Smooth muscle cell (in vitro differentiated cells): ENCODE measurements around the gene SGSH. TPM values are rescaled to one million over a fixed set of nuclear protein-coding genes. Genes with fewer than 3 reads are reported as not detected.

Experiments
- DNase-seq: peaks from one replicate; lab custom pipeline; 2025; ENCODE audit not compliant: unreplicated experiment; lab: John Stamatoyannopoulos, UW
- H2AFZ ChIP-seq: fragments of 200-600 bp; sonication (generic); 2 replicates; pipeline ENCODE4 v1.6.0; 2016; ENCODE audit warnings: antibody characterized with exemption, low read depth, mild to moderate bottlenecking
- H3F3A ChIP-seq: fragments of 200-600 bp; sonication (generic); 2 replicates; pipeline ENCODE4 v1.6.0; 2017; ENCODE audit warnings: antibody characterized with exemption, low read depth
- H3K27ac ChIP-seq: fragments of 200-600 bp; sonication (generic); 2 replicates; pipeline ENCODE4 v1.5.1; 2016; ENCODE audit warnings: low read depth, mild to moderate bottlenecking
- H3K27me3 ChIP-seq: fragments of 200-600 bp; sonication (generic); 2 replicates; pipeline ENCODE4 v1.6.1; 2016; ENCODE audit warnings: low read depth, mild to moderate bottlenecking
- H3K36me3 ChIP-seq: fragments of 200-600 bp; sonication (generic); 2 replicates; pipeline ENCODE4 v1.5.1; 2016; ENCODE audit warnings: low read depth
- H3K4me1 ChIP-seq: fragments of 200-600 bp; sonication (generic); 2 replicates; pipeline ENCODE4 v1.5.1; 2016; ENCODE audit warnings: low read depth
- H3K4me2 ChIP-seq: fragments of 200-600 bp; sonication (generic); 2 replicates; pipeline ENCODE4 v1.6.0; 2016; ENCODE audit warnings: mild to moderate bottlenecking
- H3K4me3 ChIP-seq: fragments of 200-600 bp; sonication (generic); 2 replicates; pipeline ENCODE4 v1.5.1; 2016; ENCODE audit warnings: mild to moderate bottlenecking
- H3K79me2 ChIP-seq: fragments of 200-600 bp; sonication (generic); 2 replicates; pipeline ENCODE4 v1.6.0; 2016; ENCODE audit warnings: low read depth, mild to moderate bottlenecking
- H3K9ac ChIP-seq: fragments of 200-600 bp; sonication (generic); 2 replicates; pipeline ENCODE4 v1.6.0; 2016; ENCODE audit warnings: low read depth
- H3K9me3 ChIP-seq: fragments of 200-600 bp; sonication (generic); replicated peaks from 2 replicates; pipeline ENCODE4 v1.5.1; 2016; ENCODE audit warnings: low read depth
- H4K20me1 ChIP-seq: fragments of 200-600 bp; sonication (generic); 2 replicates; pipeline ENCODE4 v1.6.0; 2016; ENCODE audit warnings: low read depth
- WGBS: methylation state at CpG from one replicate; pipeline ENCODE4 v1.1.7; 2016; ENCODE audit warnings: low lambda C conversion rate; 5-methylcytosine and 5-hydroxymethylcytosine counted together
- polyA plus RNA-seq: library from polyadenylated mRNA; unstranded; fragments of >200 nt; fragmentation: Nextera tagmentation; extraction: Ambion mirVana; gene quantifications from 2 replicates; pipeline ENCODE4 v1.2.1, GENCODE V29; 2016
- total RNA-seq: library from RNA; depleted of rRNA; stranded (reverse); fragments of >200 nt; gene quantifications from 2 replicates; pipeline ENCODE4 v1.2.3, GENCODE V29; 2014
- TF ChIP-seq, protein P1 (sequence below): fragments of 200-600 bp; sonication (generic); IDR thresholded peaks from 2 replicates; pipeline ENCODE4 v1.5.1; 2017; ENCODE audit warnings: borderline replicate concordance, mild to moderate bottlenecking, antibody characterized with exemption; ENCODE audit not compliant: insufficient read depth, poor library complexity, severe bottlenecking

Gene SGSH
- total and polyA plus RNA-seq, 2 experiments from 2014 or later: 5.8 to 29.2 TPM

DNA sequence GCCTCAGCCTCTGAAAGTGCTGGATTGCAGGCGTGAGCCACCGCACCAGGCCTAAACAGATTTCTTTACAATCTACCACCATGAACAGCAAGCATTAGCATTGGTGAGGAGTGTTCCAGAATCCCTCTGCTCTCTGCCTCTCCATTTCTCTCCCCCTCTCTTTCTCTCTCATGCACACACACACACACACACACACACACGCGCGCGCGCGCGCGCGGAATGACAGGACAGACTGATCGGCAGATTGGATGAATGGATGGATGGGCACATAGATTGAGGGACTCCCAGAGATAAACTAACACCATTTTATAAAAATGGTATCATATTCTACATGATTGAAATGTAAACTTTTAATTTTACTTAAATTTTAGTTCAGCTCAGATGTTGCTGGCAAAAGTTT, 47.0 kb downstream of the SGSH start:
- no peaks in the 10 kb centered on the region for H3K36me3 ChIP-seq
- no peak overlapping the region for H3K4me3 ChIP-seq
- H3K27ac ChIP-seq: no peak overlapping the region
- H4K20me1 ChIP-seq: no peaks in the 10 kb centered on the region
- H3K27me3 ChIP-seq: no peaks in the 10 kb centered on the region
- no peaks in the 10 kb centered on the region for H3K4me1 ChIP-seq
- H2AFZ ChIP-seq: no peak overlapping the region
- no peak overlapping the region for H3K9ac ChIP-seq
- H3K9me3 ChIP-seq: no peaks in the 10 kb centered on the region
- no peak for DNase-seq
- no peaks in the 10 kb centered on the region for H3K79me2 ChIP-seq
- TF ChIP-seq, protein P1, sequence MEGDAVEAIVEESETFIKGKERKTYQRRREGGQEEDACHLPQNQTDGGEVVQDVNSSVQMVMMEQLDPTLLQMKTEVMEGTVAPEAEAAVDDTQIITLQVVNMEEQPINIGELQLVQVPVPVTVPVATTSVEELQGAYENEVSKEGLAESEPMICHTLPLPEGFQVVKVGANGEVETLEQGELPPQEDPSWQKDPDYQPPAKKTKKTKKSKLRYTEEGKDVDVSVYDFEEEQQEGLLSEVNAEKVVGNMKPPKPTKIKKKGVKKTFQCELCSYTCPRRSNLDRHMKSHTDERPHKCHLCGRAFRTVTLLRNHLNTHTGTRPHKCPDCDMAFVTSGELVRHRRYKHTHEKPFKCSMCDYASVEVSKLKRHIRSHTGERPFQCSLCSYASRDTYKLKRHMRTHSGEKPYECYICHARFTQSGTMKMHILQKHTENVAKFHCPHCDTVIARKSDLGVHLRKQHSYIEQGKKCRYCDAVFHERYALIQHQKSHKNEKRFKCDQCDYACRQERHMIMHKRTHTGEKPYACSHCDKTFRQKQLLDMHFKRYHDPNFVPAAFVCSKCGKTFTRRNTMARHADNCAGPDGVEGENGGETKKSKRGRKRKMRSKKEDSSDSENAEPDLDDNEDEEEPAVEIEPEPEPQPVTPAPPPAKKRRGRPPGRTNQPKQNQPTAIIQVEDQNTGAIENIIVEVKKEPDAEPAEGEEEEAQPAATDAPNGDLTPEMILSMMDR: no peak
- H3K4me2 ChIP-seq: no peak overlapping the region
- H3F3A ChIP-seq: no peaks in the 10 kb centered on the region
- 86% methylated on average over 12 of the region's 12 CpGs for WGBS

- Histone ChIP-seq H3K4me1 (no peaks in the 10 kb centered on the region), H3K4me3 (no peak overlapping the region), H3K79me2 (no peaks in the 10 kb centered on the region), H3K36me3 (no peaks in the 10 kb centered on the region), H3K27me3 (no peaks in the 10 kb centered on the region), H3K9ac (no peak overlapping the region), H3K27ac (no peak overlapping the region), H3K4me2 (no peak overlapping the region), H3F3A (no peaks in the 10 kb centered on the region), H3K9me3 (no peaks in the 10 kb centered on the region), H2AFZ (no peak overlapping the region), H4K20me1 (no peaks in the 10 kb centered on the region)
- TF ChIP-seq, protein P1: no peak
- no peak for DNase-seq
- WGBS: 90% methylated on average over 7 of the region's 7 CpGs
Measured at GRCh38 chr17:80171681-80172080, 48.5 kb downstream of the SGSH start.

GRCh38 chr17:80169784-80170500, 50.2 kb downstream of the SGSH start, which contains the start of gene CARD14:
Gene CARD14 (plus strand): TSS chr17:80170030. CDS start chr17:80181439, 11,409 bp downstream.
- Histone ChIP-seq H3F3A (no peaks in the 10 kb centered on the region), H2AFZ (peak within 1 kb of the TSS; percentile 71), H4K20me1 (no peaks in the 10 kb centered on the region), H3K27me3 (no peaks in the 10 kb centered on the region), H3K4me3 (no peak within 1 kb of the TSS), H3K79me2 (no peaks in the 10 kb centered on the region), H3K27ac (no peak within 1 kb of the TSS), H3K9ac (no peak within 1 kb of the TSS), H3K4me2 (peak within 1 kb of the TSS; percentile 50), H3K4me1 (no peaks in the 10 kb centered on the region), H3K36me3 (no peaks in the 10 kb centered on the region), H3K9me3 (no peaks in the 10 kb centered on the region)
- TF ChIP-seq, protein P1: no peak
- DNase-seq: no peak
- WGBS: 67% methylated on average over 19 of the region's 19 CpGs

GRCh38 chr17:80169107-80169506, 51.0 kb downstream of the SGSH start:
- 81% methylated on average over 5 of the region's 5 CpGs for WGBS
- Histone ChIP-seq H3K79me2 (no peaks in the 10 kb centered on the region), H3K4me3 (no peak overlapping the region), H3K27ac (no peak overlapping the region), H3K4me1 (no peaks in the 10 kb centered on the region), H3K27me3 (no peaks in the 10 kb centered on the region), H3K4me2 (no peak overlapping the region), H3K9me3 (no peaks in the 10 kb centered on the region), H3F3A (no peaks in the 10 kb centered on the region), H3K36me3 (no peaks in the 10 kb centered on the region), H3K9ac (no peak overlapping the region), H2AFZ (no peak overlapping the region), H4K20me1 (no peaks in the 10 kb centered on the region)
- DNase-seq: no peak
- TF ChIP-seq, protein P1: no peak
